Mammary epithelial cell (primary cell): Measurements from ENCODE around the gene PROX1.

Experiments used
- EZH2 ChIP-seq: IDR thresholded peaks from 2 replicates; pipeline ENCODE4 v1.6.1; 2012; ENCODE audit warnings: low read length, inconsistent platforms, borderline replicate concordance
- TF ChIP-seq, protein P1 (sequence below), 2 donors: IDR thresholded peaks in 1 of 2; conservative IDR thresholded peaks in 1 of 2; 2 replicates each; pipeline ENCODE4 v1.5.1; 2011 to 2012; ENCODE audit warnings: inconsistent platforms in 2 of 2, low read length in 2 of 2, mild to moderate bottlenecking in 2 of 2, control low read depth in 1 of 2, low read depth in 1 of 2; ENCODE audit not compliant: insufficient read depth in 1 of 2; ENCODE audit errors: extremely low read depth in 1 of 2

- TF ChIP-seq, protein P1, sequence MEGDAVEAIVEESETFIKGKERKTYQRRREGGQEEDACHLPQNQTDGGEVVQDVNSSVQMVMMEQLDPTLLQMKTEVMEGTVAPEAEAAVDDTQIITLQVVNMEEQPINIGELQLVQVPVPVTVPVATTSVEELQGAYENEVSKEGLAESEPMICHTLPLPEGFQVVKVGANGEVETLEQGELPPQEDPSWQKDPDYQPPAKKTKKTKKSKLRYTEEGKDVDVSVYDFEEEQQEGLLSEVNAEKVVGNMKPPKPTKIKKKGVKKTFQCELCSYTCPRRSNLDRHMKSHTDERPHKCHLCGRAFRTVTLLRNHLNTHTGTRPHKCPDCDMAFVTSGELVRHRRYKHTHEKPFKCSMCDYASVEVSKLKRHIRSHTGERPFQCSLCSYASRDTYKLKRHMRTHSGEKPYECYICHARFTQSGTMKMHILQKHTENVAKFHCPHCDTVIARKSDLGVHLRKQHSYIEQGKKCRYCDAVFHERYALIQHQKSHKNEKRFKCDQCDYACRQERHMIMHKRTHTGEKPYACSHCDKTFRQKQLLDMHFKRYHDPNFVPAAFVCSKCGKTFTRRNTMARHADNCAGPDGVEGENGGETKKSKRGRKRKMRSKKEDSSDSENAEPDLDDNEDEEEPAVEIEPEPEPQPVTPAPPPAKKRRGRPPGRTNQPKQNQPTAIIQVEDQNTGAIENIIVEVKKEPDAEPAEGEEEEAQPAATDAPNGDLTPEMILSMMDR (conservative IDR thresholded peaks at IDR 0.05 in 1 of 2, IDR thresholded peaks at IDR 0.05 in 1 of 2; ENCODE audit: extremely low read depth in 1 of 2, insufficient read depth in 1 of 2, low read depth in 1 of 2, low read length in 2 of 2): no peak
- no peak for TF ChIP-seq EZH2
Measured at GRCh38 chr1:214004014-214004413, 16.2 kb downstream of the PROX1 start.
